WTC11 (cell line): ENCODE results near the gene SLC37A1. TPM values are rescaled to one million over a fixed set of nuclear protein-coding genes. Genes with fewer than 3 reads are reported as not detected.

Source experiments
- ATAC-seq: fragments of 200-7000 bp; cut with Tn5 transposase; 2 replicates; pipeline ENCODE4 v1.10.0; 2021; ENCODE audit warnings: mild to moderate bottlenecking, moderate library complexity
- CTCF ChIA-PET: fragments of 300-600 bp; sonication (Branson Sonifier 250); formaldehyde crosslinking; loops from one replicate; lab custom pipeline; 2021; ENCODE audit warnings: antibody characterized with exemption; lab: Charles Lee
- POLR2A ChIA-PET: fragments of 350-600 bp; sonication (Branson Sonifier 250); formaldehyde crosslinking; loops from one replicate; lab custom pipeline; 2021; ENCODE audit warnings: antibody characterized with exemption; lab: Charles Lee
- DNase-seq: peaks from one replicate; pipeline ENCODE4 v3.0.0; 2021; ENCODE audit warnings: low spot score
- H3K27ac Mint-ChIP-seq: 2 replicates; pipeline ENCODE4 v1.8.0; 2021; ENCODE audit warnings: mixed read lengths
- H3K27me3 Mint-ChIP-seq: 2 replicates; pipeline ENCODE4 v1.8.0; 2021; ENCODE audit warnings: low read depth, mild to moderate bottlenecking, moderate library complexity, mixed read lengths
- H3K36me3 Mint-ChIP-seq: 2 replicates; pipeline ENCODE4 v1.8.0; 2021; ENCODE audit warnings: mixed read lengths
- H3K4me1 Mint-ChIP-seq: 2 replicates; pipeline ENCODE4 v1.8.0; 2022; ENCODE audit warnings: mixed read lengths
- H3K4me3 Mint-ChIP-seq: 2 replicates; pipeline ENCODE4 v1.8.0; 2021; ENCODE audit warnings: mild to moderate bottlenecking, moderate library complexity, mixed read lengths
- H3K9me3 Mint-ChIP-seq: 2 replicates; pipeline ENCODE4 v1.8.0; 2021; ENCODE audit warnings: mixed read lengths
- AR ChIP-seq: fragments of 250-450 bp; sonication (Bioruptor Pico); IDR thresholded peaks from 2 replicates; pipeline ENCODE4 v1.9.0; 2021; ENCODE audit warnings: mild to moderate bottlenecking
- ARID4B ChIP-seq: sonication (generic); formaldehyde crosslinking; IDR thresholded peaks from 2 replicates; pipeline ENCODE4 v1.8.0; 2023; ENCODE audit warnings: missing genetic modification reagents, mild to moderate bottlenecking, borderline replicate concordance
- ATF3 ChIP-seq: sonication (generic); formaldehyde crosslinking; conservative IDR thresholded peaks from 2 replicates; pipeline ENCODE4 v1.8.1; 2022; ENCODE audit warnings: mild to moderate bottlenecking, missing genetic modification reagents
- CTCF ChIP-seq: fragments of 200-600 bp; IDR thresholded peaks from 2 replicates; pipeline ENCODE4 v1.8.0; 2022; ENCODE audit warnings: antibody characterized with exemption
- ESRRA ChIP-seq: sonication (generic); formaldehyde crosslinking; IDR thresholded peaks from 2 replicates; pipeline ENCODE4 v1.8.1; 2022; ENCODE audit warnings: mild to moderate bottlenecking, missing genetic modification reagents, borderline replicate concordance
- ETV6 ChIP-seq: sonication (generic); formaldehyde crosslinking; IDR thresholded peaks from 2 replicates; pipeline ENCODE4 v1.8.1; 2022; ENCODE audit warnings: mild to moderate bottlenecking, missing genetic modification reagents
- FOXK1 ChIP-seq: sonication (generic); formaldehyde crosslinking; IDR thresholded peaks from 2 replicates; pipeline ENCODE4 v1.8.0; 2022; ENCODE audit warnings: mild to moderate bottlenecking, moderate library complexity, missing genetic modification reagents
- IRF1 ChIP-seq: sonication (generic); formaldehyde crosslinking; IDR thresholded peaks from 2 replicates; pipeline ENCODE4 v1.8.0; 2023; ENCODE audit warnings: missing genetic modification reagents
- MXD4 ChIP-seq: fragments of 250-450 bp; sonication (Bioruptor Pico); IDR thresholded peaks from 2 replicates; pipeline ENCODE4 v1.8.0; 2021; ENCODE audit warnings: mild to moderate bottlenecking, moderate library complexity, borderline replicate concordance
- PRDM15 ChIP-seq: sonication (generic); formaldehyde crosslinking; IDR thresholded peaks from 2 replicates; pipeline ENCODE4 v1.8.0; 2022; ENCODE audit warnings: missing genetic modification reagents
- SP1 ChIP-seq: sonication (generic); formaldehyde crosslinking; conservative IDR thresholded peaks from 2 replicates; pipeline ENCODE4 v1.8.1; 2022; ENCODE audit warnings: missing genetic modification reagents
- STAT6 ChIP-seq: sonication (generic); formaldehyde crosslinking; conservative IDR thresholded peaks from 2 replicates; pipeline ENCODE4 v1.8.1; 2023; ENCODE audit warnings: mild to moderate bottlenecking, low read depth, missing genetic modification reagents, moderate library complexity
- ZMAT4 ChIP-seq: fragments of 250-450 bp; sonication (Bioruptor Pico); IDR thresholded peaks from 2 replicates; pipeline ENCODE4 v1.9.0; 2021; ENCODE audit warnings: mild to moderate bottlenecking
- ZNF317 ChIP-seq: sonication (generic); formaldehyde crosslinking; IDR thresholded peaks from 2 replicates; pipeline ENCODE4 v1.8.1; 2023; ENCODE audit warnings: low read depth, mild to moderate bottlenecking, moderate library complexity, missing genetic modification reagents, borderline replicate concordance
- ZNF425 ChIP-seq: fragments of 250-450 bp; sonication (Bioruptor Pico); conservative IDR thresholded peaks from 2 replicates; pipeline ENCODE4 v1.9.0; 2021; ENCODE audit warnings: mild to moderate bottlenecking
- total RNA-seq: library from RNA; stranded (reverse); gene quantifications from 3 replicates; pipeline ENCODE4 v1.2.3, GENCODE V29; 2021

The SLC37A1 gene
- total RNA-seq, 1 experiment from 2014 or later = 22.7 TPM

- Mint-ChIP-seq H3K4me3 (no peak overlapping the region), H3K27ac (peak overlapping the region; percentile 76), H3K27me3 (no peaks in the 10 kb centered on the region), H3K36me3 (peaks cover 24% of the 10 kb centered on the region), H3K9me3 (peaks cover 17% of the 10 kb centered on the region), H3K4me1 (peaks cover 35% of the 10 kb centered on the region)
- POLR2A ChIA-PET = interaction anchor here (0.7 to 1.0 kb wide), 2 partner anchors 21 to 268 kb away, joined by 3 read pairs; no protein-coding TSS in a partner anchor
- DNase-seq (peak; percentile 32), ATAC-seq (peak; percentile 74)
- CTCF ChIA-PET = interaction anchor here (0.5 to 2.4 kb wide), 7 partner anchors 16 to 246 kb away, joined by 3 to 14 read pairs (median 3); no protein-coding TSS in a partner anchor
- TF ChIP-seq FOXK1 (CRISPR knock-in tag) (no peak), ATF3 (CRISPR knock-in tag) (no peak), ESRRA (no peak), CTCF (no peak), ARID4B (CRISPR knock-in tag) (no peak), ETV6 (CRISPR knock-in tag) (no peak), AR (no peak), ZMAT4 (CRISPR knock-in tag) (no peak), SP1 (CRISPR knock-in tag) (no peak), PRDM15 (no peak), IRF1 (CRISPR knock-in tag) (no peak), STAT6 (CRISPR knock-in tag) (no peak), ZNF317 (CRISPR knock-in tag) (no peak), MXD4 (CRISPR knock-in tag) (no peak), ZNF425 (no peak)
Observed at GRCh38 chr21:42554251-42554961, 40.8 kb downstream of the SLC37A1 start.
